Measurements from ENCODE around the gene MAG. TPM values are rescaled to one million over a fixed set of nuclear protein-coding genes. Genes with fewer than 3 reads are reported as not detected.

Gene MAG
- total RNA-seq, 1 experiment from 2014 or later = not detected

DNA sequence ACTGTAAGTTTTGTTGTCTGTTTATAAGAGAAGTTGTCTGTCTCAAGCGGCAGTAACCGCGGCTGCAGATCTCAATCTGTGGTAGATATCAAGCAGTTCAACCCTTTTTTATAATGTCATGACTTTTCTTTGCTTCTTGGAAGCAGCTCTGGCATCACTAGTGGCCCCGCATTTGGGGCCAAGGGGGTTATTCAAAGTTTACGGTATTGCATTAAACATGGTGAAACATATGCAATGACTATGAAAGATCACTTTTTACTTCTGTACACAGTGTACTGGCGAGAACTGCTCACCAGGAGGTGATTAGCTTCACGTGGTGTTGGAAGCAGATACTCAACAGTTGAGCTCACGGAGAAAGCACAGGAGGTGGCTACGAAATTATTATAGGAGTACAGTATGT lies 61.7 kb downstream of the MAG start:
- Histone ChIP-seq H3T11ph (ENCODE audit: low read length) (no peak overlapping the region), H2BK12ac (ENCODE audit: insufficient read length, low read depth, low read length) (no peak overlapping the region), H3K27ac (ENCODE audit: insufficient read length, low read depth, low read length) (no peak overlapping the region), H3K23me2 (ENCODE audit: insufficient read length, low read depth, low read length, poor library complexity, severe bottlenecking) (peaks cover 4% of the 10 kb centered on the region), H3K56ac (ENCODE audit: insufficient read length, low read depth, low read length) (no peak overlapping the region), H3K18ac (ENCODE audit: insufficient read length, low read depth, low read length) (no peak overlapping the region), H3K9ac (ENCODE audit: extremely low read depth, insufficient read length, low read length) (no peak overlapping the region), H3K4me2 (ENCODE audit: insufficient read depth, insufficient read length, low read length) (no peak overlapping the region), H2BK5ac (ENCODE audit: insufficient read length, low read length) (no peak overlapping the region), H2AFZ (ENCODE audit: low read length) (no peak overlapping the region), H2AK5ac (ENCODE audit: insufficient read length, low read length) (no peak overlapping the region), H4K91ac (ENCODE audit: insufficient read length, low read depth, low read length) (no peak overlapping the region), H2BK15ac (ENCODE audit: low read depth, low read length) (no peak overlapping the region), H3K4ac (ENCODE audit: low read depth, low read length) (no peak overlapping the region), H3K23ac (ENCODE audit: insufficient read length, low read depth, low read length) (no peak overlapping the region), H4K8ac (replicated peaks; ENCODE audit: insufficient read length, low read depth, low read length) (no peak overlapping the region), H4K20me1 (ENCODE audit: control insufficient read depth, insufficient read depth, insufficient read length) (peaks cover 4% of the 10 kb centered on the region), H2BK20ac (ENCODE audit: low read depth, low read length, poor library complexity, severe bottlenecking) (no peak overlapping the region), H4K5ac (ENCODE audit: insufficient read length, low read depth, low read length) (no peak overlapping the region), H3K27me3 (ENCODE audit: insufficient read depth, low read length) (no peaks in the 10 kb centered on the region), H3K14ac (ENCODE audit: insufficient read depth, low read length) (no peak overlapping the region), H3K9me3 (ENCODE audit: control insufficient read depth, low read depth, low read length) (no peaks in the 10 kb centered on the region), H3K4me1 (ENCODE audit: insufficient read depth, low read length) (no peaks in the 10 kb centered on the region; the same call in 1 of the 2 replicates), H3K79me2 (ENCODE audit: insufficient read depth, low read length) (no peaks in the 10 kb centered on the region), H3K79me1 (ENCODE audit: insufficient read depth, low read depth, low read length, poor library complexity, severe bottlenecking) (no peaks in the 10 kb centered on the region), H2BK120ac (ENCODE audit: low read depth, low read length, poor library complexity, severe bottlenecking) (no peak overlapping the region)
- no peaks in the 10 kb centered on the region for H3K9me3 Mint-ChIP-seq
- H3K4me3 Mint-ChIP-seq = no peak overlapping the region
- H3K27ac Mint-ChIP-seq = no peak overlapping the region
- TF ChIP-seq, protein P1, sequence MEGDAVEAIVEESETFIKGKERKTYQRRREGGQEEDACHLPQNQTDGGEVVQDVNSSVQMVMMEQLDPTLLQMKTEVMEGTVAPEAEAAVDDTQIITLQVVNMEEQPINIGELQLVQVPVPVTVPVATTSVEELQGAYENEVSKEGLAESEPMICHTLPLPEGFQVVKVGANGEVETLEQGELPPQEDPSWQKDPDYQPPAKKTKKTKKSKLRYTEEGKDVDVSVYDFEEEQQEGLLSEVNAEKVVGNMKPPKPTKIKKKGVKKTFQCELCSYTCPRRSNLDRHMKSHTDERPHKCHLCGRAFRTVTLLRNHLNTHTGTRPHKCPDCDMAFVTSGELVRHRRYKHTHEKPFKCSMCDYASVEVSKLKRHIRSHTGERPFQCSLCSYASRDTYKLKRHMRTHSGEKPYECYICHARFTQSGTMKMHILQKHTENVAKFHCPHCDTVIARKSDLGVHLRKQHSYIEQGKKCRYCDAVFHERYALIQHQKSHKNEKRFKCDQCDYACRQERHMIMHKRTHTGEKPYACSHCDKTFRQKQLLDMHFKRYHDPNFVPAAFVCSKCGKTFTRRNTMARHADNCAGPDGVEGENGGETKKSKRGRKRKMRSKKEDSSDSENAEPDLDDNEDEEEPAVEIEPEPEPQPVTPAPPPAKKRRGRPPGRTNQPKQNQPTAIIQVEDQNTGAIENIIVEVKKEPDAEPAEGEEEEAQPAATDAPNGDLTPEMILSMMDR (conservative IDR thresholded peaks at IDR 0.05) = no peak
- WGBS (ENCODE audit: extremely low coverage, insufficient read length, low lambda C conversion rate) = no CpG with 5 or more reads among the region's 9 CpGs
- DNase-seq = no peak
- peaks cover 15% of the 10 kb centered on the region for H3K27me3 Mint-ChIP-seq (ENCODE audit: low read depth)
- no peaks in the 10 kb centered on the region; a peak in 1 of 7 replicates for H3K36me3 Mint-ChIP-seq (ENCODE audit: insufficient read depth in 1 of 3, low read depth in 3 of 3)
- H3K4me1 Mint-ChIP-seq = peaks cover 14% of the 10 kb centered on the region in 2 experiments

All from H9 (cell line).